Naive B cell (primary cell): Measurements from ENCODE around the gene MACIR. TPM values are rescaled to one million over a fixed set of nuclear protein-coding genes. Genes with fewer than 3 reads are reported as not detected.

Experiments
- ATAC-seq, 2 donors: fragments of 150-1000 bp; cut with Tn5 transposase; 2 replicates each; pipeline ENCODE4 v1.10.0; 2021; ENCODE audit warnings: low read depth in 2 of 2, mild to moderate bottlenecking in 2 of 2, moderate library complexity in 2 of 2
- DNase-seq: peaks from one replicate; pipeline ENCODE4 v3.0.0; 2022
- H3K27ac Mint-ChIP-seq, 6 donors: one replicate each; pipeline ENCODE4 v1.8.0; 2020 to 2022; ENCODE audit warnings: mild to moderate bottlenecking in 6 of 6, mixed read lengths in 6 of 6, moderate library complexity in 5 of 6, inconsistent platforms in 2 of 6
- H3K27me3 Mint-ChIP-seq, 3 donors: one replicate each; pipeline ENCODE4 v1.8.0; 2021 to 2022; ENCODE audit warnings: mixed read lengths in 3 of 3, mild to moderate bottlenecking in 1 of 3
- H3K36me3 Mint-ChIP-seq, 2 donors: one replicate each; pipeline ENCODE4 v1.8.0; 2020 to 2022; ENCODE audit warnings: mixed read lengths in 2 of 2, inconsistent platforms in 1 of 2, mild to moderate bottlenecking in 1 of 2
- H3K4me1 Mint-ChIP-seq, 3 donors: one replicate each; pipeline ENCODE4 v1.8.0; 2020 to 2022; ENCODE audit warnings: mixed read lengths in 3 of 3, inconsistent platforms in 1 of 3, mild to moderate bottlenecking in 1 of 3, moderate library complexity in 1 of 3
- H3K4me3 Mint-ChIP-seq, 8 donors: one replicate each; pipeline ENCODE4 v1.8.0; 2020 to 2022; ENCODE audit warnings: mild to moderate bottlenecking in 8 of 8, mixed read lengths in 8 of 8, moderate library complexity in 8 of 8, inconsistent platforms in 2 of 8
- H3K9me3 Mint-ChIP-seq, 7 donors: one replicate each; pipeline ENCODE4 v1.8.0; 2020 to 2022; ENCODE audit warnings: mixed read lengths in 7 of 7, mild to moderate bottlenecking in 5 of 7, inconsistent platforms in 2 of 7, moderate library complexity in 1 of 7
- polyA plus RNA-seq, 6 donors: library from polyadenylated mRNA; unstranded; fragments of 300-500 nt; fragmentation: Illumina TruSeq; gene quantifications; one replicate each; pipeline ENCODE4 v1.2.3, GENCODE V29; 2021; ENCODE audit warnings: low read depth in 6 of 6

MACIR gene
- polyA plus RNA-seq, 6 donors from 2014 or later, result 1.4 to 7.7 (median 2.6) TPM

GRCh38 chr5:103313056-103313455 is 54.5 kb downstream of the MACIR start:
- Mint-ChIP-seq H3K4me1 (no peaks in the 10 kb centered on the region), H3K27ac (no peak overlapping the region), H3K9me3 (no peaks in the 10 kb centered on the region), H3K36me3 (no peaks in the 10 kb centered on the region), H3K27me3 (peaks cover 7 to 30% (median 13%) of the 10 kb centered on the region in 3 donors), H3K4me3 (no peak overlapping the region)
- no peak for ATAC-seq
- DNase-seq, result no peak

- Mint-ChIP-seq H3K27me3 (peaks cover 7 to 30% (median 13%) of the 10 kb centered on the region in 3 donors), H3K27ac (no peak overlapping the region), H3K4me1 (no peaks in the 10 kb centered on the region), H3K9me3 (peaks cover 0 to 4% (median 0%) of the 10 kb centered on the region in 7 donors), H3K4me3 (no peak overlapping the region), H3K36me3 (no peaks in the 10 kb centered on the region)
- ATAC-seq (no peak), DNase-seq (no peak)
Measured at GRCh38 chr5:103315455-103315854, 56.9 kb downstream of the MACIR start.

- H3K27ac Mint-ChIP-seq, result no peak overlapping the region
- H3K9me3 Mint-ChIP-seq, result peaks cover 0 to 4% (median 0%) of the 10 kb centered on the region in 7 donors
- no peaks in the 10 kb centered on the region for H3K4me1 Mint-ChIP-seq
- ATAC-seq (no peak), DNase-seq (no peak)
- H3K4me3 Mint-ChIP-seq, result no peak overlapping the region
- peaks cover 12 to 28% (median 13%) of the 10 kb centered on the region in 3 donors for H3K27me3 Mint-ChIP-seq
- H3K36me3 Mint-ChIP-seq, result no peaks in the 10 kb centered on the region
Measured at GRCh38 chr5:103327451-103327850, 68.9 kb downstream of the MACIR start.

- DNase-seq (no peak), ATAC-seq (no peak)
- H3K27ac Mint-ChIP-seq, result no peak overlapping the region
- no peaks in the 10 kb centered on the region for H3K4me1 Mint-ChIP-seq
- peaks cover 0 to 4% (median 0%) of the 10 kb centered on the region in 7 donors for H3K9me3 Mint-ChIP-seq
- no peaks in the 10 kb centered on the region for H3K36me3 Mint-ChIP-seq
- H3K4me3 Mint-ChIP-seq, result no peak overlapping the region
- peaks cover 12 to 28% (median 13%) of the 10 kb centered on the region in 3 donors for H3K27me3 Mint-ChIP-seq
Measured at GRCh38 chr5:103327893-103328292, 69.3 kb downstream of the MACIR start.

Other genes with a start within 250 kb of the MACIR start
- 10 to 100 TPM in 2 of 6 donors, 1 to 10 TPM in 4; 3.6 to 13.8 (median 9.1) TPM for gene GIN1, start 138.6 kb upstream of the MACIR start, polyA plus RNA-seq
- 10 to 100 TPM; 37.4 to 44.3 (median 39.9) TPM for gene PPIP5K2, start 138.5 kb upstream of the MACIR start, polyA plus RNA-seq